ENCODE data around the gene KIAA0753. TPM values are rescaled to one million over a fixed set of nuclear protein-coding genes. Genes with fewer than 3 reads are reported as not detected.

Gene KIAA0753
- total and polyA plus RNA-seq, 8 donors = 3.8 to 138 (median 17.6) TPM

DNA sequence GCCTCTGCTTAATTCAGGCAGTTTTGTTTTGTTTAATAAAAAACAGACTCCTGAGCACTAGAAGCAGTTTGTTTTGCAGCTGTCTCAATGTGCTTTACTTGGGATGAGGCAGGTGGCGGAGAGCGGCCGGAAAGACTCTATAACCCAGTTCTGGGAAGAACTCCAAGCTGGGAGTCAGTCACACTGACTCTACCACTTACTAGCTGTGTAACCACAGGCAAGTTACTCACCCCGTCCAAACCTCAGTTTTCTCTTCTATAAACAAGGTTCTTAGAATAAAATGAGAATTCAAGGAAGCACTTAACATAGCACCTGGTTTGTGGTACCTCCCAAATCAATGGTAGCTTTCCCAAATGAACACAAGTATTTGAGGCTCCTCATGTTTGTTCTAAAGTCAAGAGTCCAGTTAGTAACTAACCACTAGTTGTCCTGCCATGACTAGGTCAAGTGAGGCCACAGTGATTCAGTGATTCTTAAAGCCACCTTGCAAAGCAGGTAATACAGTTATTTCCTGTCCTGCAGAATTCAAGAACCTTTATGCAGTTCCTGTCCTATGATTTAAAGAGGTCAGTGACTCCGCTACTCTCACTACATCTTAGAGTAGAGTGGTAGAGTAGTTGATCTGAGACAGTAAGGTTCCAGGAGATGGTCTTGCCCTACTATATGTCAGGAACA lies 3.1 kb upstream of the KIAA0753 start:
- Histone ChIP-seq H3K27ac (no peak overlapping the region), H3K27me3 (no peaks in the 10 kb centered on the region), H3K4me1 (peaks cover 21 to 59% (median 49%) of the 10 kb centered on the region in 4 donors), H3K4me3 (no peak overlapping the region), H3K36me3 (peaks cover 13 to 60% (median 56%) of the 10 kb centered on the region in 4 donors), H3K9me3 (no peaks in the 10 kb centered on the region)
- 56 to 80% (median 77%) methylated on average over 5 of the region's 5 CpGs for WGBS, 5 donors
- intact Hi-C loops (cut with DNase I; ENCODE audit: low total_unique reads) = no loop called here
- no peak for DNase-seq
- no peak for TF ChIP-seq POLR2A (IDR thresholded peaks at IDR 0.05)
- no peak for TF ChIP-seq POLR2AphosphoS5 (IDR thresholded peaks at IDR 0.05)
- TF ChIP-seq, protein P1, sequence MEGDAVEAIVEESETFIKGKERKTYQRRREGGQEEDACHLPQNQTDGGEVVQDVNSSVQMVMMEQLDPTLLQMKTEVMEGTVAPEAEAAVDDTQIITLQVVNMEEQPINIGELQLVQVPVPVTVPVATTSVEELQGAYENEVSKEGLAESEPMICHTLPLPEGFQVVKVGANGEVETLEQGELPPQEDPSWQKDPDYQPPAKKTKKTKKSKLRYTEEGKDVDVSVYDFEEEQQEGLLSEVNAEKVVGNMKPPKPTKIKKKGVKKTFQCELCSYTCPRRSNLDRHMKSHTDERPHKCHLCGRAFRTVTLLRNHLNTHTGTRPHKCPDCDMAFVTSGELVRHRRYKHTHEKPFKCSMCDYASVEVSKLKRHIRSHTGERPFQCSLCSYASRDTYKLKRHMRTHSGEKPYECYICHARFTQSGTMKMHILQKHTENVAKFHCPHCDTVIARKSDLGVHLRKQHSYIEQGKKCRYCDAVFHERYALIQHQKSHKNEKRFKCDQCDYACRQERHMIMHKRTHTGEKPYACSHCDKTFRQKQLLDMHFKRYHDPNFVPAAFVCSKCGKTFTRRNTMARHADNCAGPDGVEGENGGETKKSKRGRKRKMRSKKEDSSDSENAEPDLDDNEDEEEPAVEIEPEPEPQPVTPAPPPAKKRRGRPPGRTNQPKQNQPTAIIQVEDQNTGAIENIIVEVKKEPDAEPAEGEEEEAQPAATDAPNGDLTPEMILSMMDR (IDR thresholded peaks at IDR 0.05) = no peak
- TF ChIP-seq EP300 (IDR thresholded peaks at IDR 0.05) = no peak

DNA sequence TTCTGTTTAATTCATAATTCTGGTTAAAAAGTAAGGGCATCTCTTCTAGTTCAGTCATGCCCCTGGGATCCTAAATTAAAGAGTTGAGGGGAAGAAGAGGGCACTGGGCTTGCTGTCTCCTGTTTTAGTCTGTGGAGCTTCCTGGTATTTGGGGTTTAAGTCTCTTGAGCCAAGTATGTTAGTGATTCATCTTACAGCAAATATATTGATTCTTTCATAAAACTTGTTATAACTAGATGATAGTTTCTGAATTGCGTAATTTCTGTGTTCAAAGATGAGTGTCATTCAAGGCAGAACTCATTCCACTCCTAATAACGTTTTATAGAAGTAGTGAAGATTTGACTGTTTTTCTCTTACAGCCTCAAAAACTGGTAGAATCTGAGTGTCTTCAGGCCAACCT lies 2.1 kb upstream of the KIAA0753 start:
- no peaks in the 10 kb centered on the region for H3K9me3 ChIP-seq
- no peak for DNase-seq
- TF ChIP-seq, protein P1 (IDR thresholded peaks at IDR 0.05) = no peak
- TF ChIP-seq POLR2AphosphoS5 (IDR thresholded peaks at IDR 0.05) = no peak
- TF ChIP-seq POLR2A (IDR thresholded peaks at IDR 0.05) = no peak
- no peak for TF ChIP-seq EP300 (IDR thresholded peaks at IDR 0.05)
- H3K27ac ChIP-seq = peak overlapping the region in 2 of 5 donors; percentile 85
- H3K27me3 ChIP-seq = no peaks in the 10 kb centered on the region
- H3K4me1 ChIP-seq = peaks cover 25 to 61% (median 53%) of the 10 kb centered on the region in 4 donors
- intact Hi-C loops (cut with DNase I; ENCODE audit: low total_unique reads) = no loop called here
- peak overlapping the region in 1 of 4 donors; percentile 92 for H3K4me3 ChIP-seq
- 43 to 61% (median 54%) methylated on average over 2 of the region's 2 CpGs for WGBS, 5 donors
- peaks cover 13 to 50% (median 47%) of the 10 kb centered on the region in 4 donors for H3K36me3 ChIP-seq

DNA sequence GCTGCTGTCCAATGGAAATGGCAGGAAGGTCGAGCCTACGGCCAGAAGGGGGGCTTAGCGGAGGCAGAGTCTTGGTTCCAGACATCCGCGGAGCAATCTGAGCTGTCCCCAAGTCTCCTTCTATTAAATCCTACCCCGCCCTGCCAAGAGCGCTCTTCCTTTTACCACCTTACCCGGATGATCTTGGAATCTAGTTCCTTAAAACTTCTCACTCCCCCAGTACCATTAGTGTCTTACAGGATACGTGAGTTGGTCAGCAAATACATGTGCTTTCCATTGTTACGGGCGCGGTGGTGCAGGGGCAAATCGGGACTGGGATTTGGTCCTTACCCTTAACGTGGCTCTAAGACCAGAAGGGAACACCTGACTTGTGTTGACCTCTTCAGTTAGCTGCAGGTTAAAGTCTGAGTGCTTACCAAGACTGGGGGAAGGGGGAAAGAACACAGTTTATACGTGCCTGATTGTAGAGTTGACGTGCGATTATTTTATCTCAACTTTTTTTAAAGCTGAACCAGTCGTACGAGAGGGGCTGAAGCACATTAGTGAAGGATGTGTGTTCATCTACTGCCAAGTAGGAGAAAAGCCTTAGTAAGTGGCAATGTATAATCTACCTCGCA lies 844 bp upstream of the KIAA0753 start:
- Histone ChIP-seq H3K4me1 (peaks cover 25 to 56% (median 47%) of the 10 kb centered on the region in 4 donors), H3K4me3 (peak overlapping the region; percentile 68 to 92 (median 86)), H3K27me3 (no peaks in the 10 kb centered on the region), H3K36me3 (peaks cover 10 to 38% (median 35%) of the 10 kb centered on the region in 4 donors), H3K9me3 (no peaks in the 10 kb centered on the region), H3K27ac (peak overlapping the region; percentile 80 to 90 (median 85))
- TF ChIP-seq POLR2AphosphoS5 (IDR thresholded peaks at IDR 0.05) = peak in 1 of 3 donors; percentile 30
- no peak for TF ChIP-seq EP300 (IDR thresholded peaks at IDR 0.05)
- 1 to 4% (median 2%) methylated on average over 20 of the region's 20 CpGs for WGBS, 5 donors
- peak in 1 of 2 donors; percentile 85 for DNase-seq
- intact Hi-C loops (cut with DNase I; ENCODE audit: low total_unique reads) = no loop called here

DNA sequence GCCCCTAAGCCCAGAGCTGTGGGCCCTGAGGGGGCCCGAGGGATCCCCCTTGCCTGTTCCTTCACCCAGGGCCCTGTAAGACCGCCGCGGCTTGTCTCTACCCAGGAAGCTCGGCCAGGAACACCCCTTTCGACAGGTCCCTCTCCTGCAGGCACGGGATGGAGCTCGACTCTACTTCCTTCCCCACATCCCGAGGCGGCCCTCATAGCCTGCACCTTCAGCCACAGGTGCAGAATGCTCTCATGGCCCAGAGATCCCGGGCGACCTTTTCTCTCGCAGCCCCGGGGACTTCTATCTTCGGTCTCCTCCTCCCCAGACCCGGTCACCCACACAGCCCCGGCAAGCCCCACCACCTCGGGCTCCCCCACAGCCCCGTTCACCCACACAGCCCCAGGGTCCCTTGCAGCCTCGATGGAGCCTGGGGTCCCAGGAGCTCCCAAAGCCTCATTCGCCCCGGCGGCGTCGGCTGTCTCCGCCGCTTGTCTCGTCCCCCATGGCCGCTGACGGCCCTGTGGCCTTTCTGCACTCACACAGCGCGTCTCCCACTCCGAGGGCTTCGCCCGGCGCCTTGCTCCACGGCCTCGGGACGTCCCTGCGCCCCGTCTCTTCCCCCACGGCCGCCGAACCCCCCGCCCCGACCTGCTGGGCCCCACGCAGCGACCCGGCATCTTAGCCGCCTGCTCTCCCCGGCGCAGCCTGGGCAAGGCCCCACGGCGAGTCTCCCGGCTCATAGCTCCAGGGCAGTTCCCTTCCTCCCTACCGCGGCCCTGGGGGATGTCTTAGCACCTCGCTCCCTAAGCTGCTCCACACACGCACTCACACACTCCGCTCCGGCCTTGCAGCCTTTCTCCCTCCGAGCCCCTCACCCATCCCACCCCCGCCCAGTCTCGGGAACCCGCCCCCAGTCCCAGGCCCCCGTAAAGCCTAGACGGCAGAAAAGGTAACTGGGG lies 650 bp downstream of the KIAA0753 start:
- no peaks in the 10 kb centered on the region for H3K27me3 ChIP-seq
- peak in 1 of 2 donors; percentile 74 for DNase-seq
- peak overlapping the region; percentile 80 to 90 (median 85) for H3K27ac ChIP-seq
- WGBS, 5 donors = 0 to 1% (median 1%) methylated on average over 41 to 67 of the region's 67 CpGs
- H3K4me1 ChIP-seq = peaks cover 25 to 65% (median 49%) of the 10 kb centered on the region in 4 donors
- TF ChIP-seq, protein P1 (IDR thresholded peaks at IDR 0.05) = no peak
- no peak for TF ChIP-seq EP300 (IDR thresholded peaks at IDR 0.05)
- no peak for TF ChIP-seq POLR2A (IDR thresholded peaks at IDR 0.05)
- no peak for TF ChIP-seq POLR2AphosphoS5 (IDR thresholded peaks at IDR 0.05)
- intact Hi-C loops (cut with DNase I; ENCODE audit: low total_unique reads) = no loop called here
- no peaks in the 10 kb centered on the region for H3K9me3 ChIP-seq
- peak overlapping the region; percentile 68 to 92 (median 86) for H3K4me3 ChIP-seq
- H3K36me3 ChIP-seq = peaks cover 10 to 29% (median 20%) of the 10 kb centered on the region in 4 donors
